Astrocyte (in vitro differentiated cells and primary cell): ENCODE results near the gene ZBTB12. TPM values are rescaled to one million over a fixed set of nuclear protein-coding genes. Genes with fewer than 3 reads are reported as not detected.
"Not testable (repeated sequence)": the region's sequence is repeated elsewhere in the genome, so short reads cannot be mapped to it uniquely, and the experiment has no call there.

ENCODE experiments used
- DNase-seq: peaks from one replicate; pipeline ENCODE4 v3.0.0-alpha.2; 2010; ENCODE audit warnings: low read depth
- FAIRE-seq: peaks from 2 replicates; lab custom pipeline; 2011; peaks lifted over from hg19 to GRCh38; lab: Jason Lieb, UNC
- H2AFZ ChIP-seq: 2 replicates; pipeline ENCODE4 v1.6.0; 2012; ENCODE audit warnings: low read depth, low read length, inconsistent platforms
- H3K27ac ChIP-seq: 2 replicates; pipeline ENCODE4 v1.5.1; 2011; ENCODE audit warnings: low read depth, low read length, inconsistent platforms
- H3K27me3 ChIP-seq: 2 replicates; pipeline ENCODE4 v1.6.0; 2011; ENCODE audit warnings: low read length, inconsistent platforms; ENCODE audit not compliant: insufficient read depth
- H3K36me3 ChIP-seq: 2 replicates; pipeline ENCODE4 v1.5.1; 2011; ENCODE audit warnings: low read length, inconsistent platforms; ENCODE audit not compliant: insufficient read depth
- H3K4me1 ChIP-seq: 2 replicates; pipeline ENCODE4 v1.5.1; 2011; ENCODE audit warnings: low read length, inconsistent platforms; ENCODE audit not compliant: insufficient read depth
- H3K4me2 ChIP-seq: 2 replicates; pipeline ENCODE4 v1.6.0; 2012; ENCODE audit warnings: low read length, inconsistent platforms
- H3K4me3 ChIP-seq: 2 replicates; pipeline ENCODE4 v1.5.1; 2011; ENCODE audit warnings: low read depth, mild to moderate bottlenecking, low read length, inconsistent platforms; ENCODE audit not compliant: insufficient read depth
- H3K79me2 ChIP-seq: 2 replicates; pipeline ENCODE4 v1.6.0; 2012; ENCODE audit warnings: mild to moderate bottlenecking, low read length, inconsistent platforms; ENCODE audit not compliant: insufficient read depth
- H3K9ac ChIP-seq: 2 replicates; pipeline ENCODE4 v1.6.0; 2012; ENCODE audit warnings: mild to moderate bottlenecking, low read length, inconsistent platforms
- H3K9me3 ChIP-seq: 2 replicates; pipeline ENCODE4 v1.5.1; 2012; ENCODE audit warnings: low read depth, mild to moderate bottlenecking, low read length, inconsistent platforms; ENCODE audit not compliant: insufficient read depth
- H4K20me1 ChIP-seq: 2 replicates; pipeline ENCODE4 v1.6.0; 2012; ENCODE audit warnings: low read length, inconsistent platforms; ENCODE audit not compliant: insufficient read depth
- H3K27ac Mint-ChIP-seq: one replicate; pipeline ENCODE4 v1.8.0; 2021; ENCODE audit warnings: mild to moderate bottlenecking, mixed read lengths; ENCODE audit not compliant: unreplicated experiment
- H3K27me3 Mint-ChIP-seq: one replicate; pipeline ENCODE4 v1.8.0; 2021; ENCODE audit warnings: low read depth, mixed read lengths; ENCODE audit not compliant: unreplicated experiment
- H3K36me3 Mint-ChIP-seq: one replicate; pipeline ENCODE4 v1.8.0; 2021; ENCODE audit warnings: low read depth, mixed read lengths; ENCODE audit not compliant: unreplicated experiment
- H3K4me1 Mint-ChIP-seq: one replicate; pipeline ENCODE4 v1.8.0; 2021; ENCODE audit warnings: low read depth, mixed read lengths; ENCODE audit not compliant: unreplicated experiment
- H3K4me3 Mint-ChIP-seq: one replicate; pipeline ENCODE4 v1.8.0; 2021; ENCODE audit warnings: mild to moderate bottlenecking, moderate library complexity, mixed read lengths; ENCODE audit not compliant: unreplicated experiment
- H3K9me3 Mint-ChIP-seq: one replicate; pipeline ENCODE4 v1.8.0; 2021; ENCODE audit warnings: mild to moderate bottlenecking, mixed read lengths; ENCODE audit not compliant: unreplicated experiment
- EZH2 ChIP-seq: IDR thresholded peaks from 2 replicates; pipeline ENCODE4 v1.6.1; 2012; ENCODE audit warnings: mild to moderate bottlenecking, low read length, inconsistent platforms; ENCODE audit not compliant: insufficient read depth
- total RNA-seq: library from RNA; stranded (reverse); gene quantifications from 2 replicates; pipeline ENCODE4 v1.2.1, GENCODE V29; 2021
- TF ChIP-seq, protein P1 (sequence below): IDR thresholded peaks from 2 replicates; pipeline ENCODE4 v1.5.1; 2011; ENCODE audit warnings: low read depth, mild to moderate bottlenecking, inconsistent platforms, low read length, moderate library complexity; ENCODE audit not compliant: insufficient read depth

The ZBTB12 gene
- total RNA-seq, 1 donor from 2014 or later, result 4.6 TPM

DNA sequence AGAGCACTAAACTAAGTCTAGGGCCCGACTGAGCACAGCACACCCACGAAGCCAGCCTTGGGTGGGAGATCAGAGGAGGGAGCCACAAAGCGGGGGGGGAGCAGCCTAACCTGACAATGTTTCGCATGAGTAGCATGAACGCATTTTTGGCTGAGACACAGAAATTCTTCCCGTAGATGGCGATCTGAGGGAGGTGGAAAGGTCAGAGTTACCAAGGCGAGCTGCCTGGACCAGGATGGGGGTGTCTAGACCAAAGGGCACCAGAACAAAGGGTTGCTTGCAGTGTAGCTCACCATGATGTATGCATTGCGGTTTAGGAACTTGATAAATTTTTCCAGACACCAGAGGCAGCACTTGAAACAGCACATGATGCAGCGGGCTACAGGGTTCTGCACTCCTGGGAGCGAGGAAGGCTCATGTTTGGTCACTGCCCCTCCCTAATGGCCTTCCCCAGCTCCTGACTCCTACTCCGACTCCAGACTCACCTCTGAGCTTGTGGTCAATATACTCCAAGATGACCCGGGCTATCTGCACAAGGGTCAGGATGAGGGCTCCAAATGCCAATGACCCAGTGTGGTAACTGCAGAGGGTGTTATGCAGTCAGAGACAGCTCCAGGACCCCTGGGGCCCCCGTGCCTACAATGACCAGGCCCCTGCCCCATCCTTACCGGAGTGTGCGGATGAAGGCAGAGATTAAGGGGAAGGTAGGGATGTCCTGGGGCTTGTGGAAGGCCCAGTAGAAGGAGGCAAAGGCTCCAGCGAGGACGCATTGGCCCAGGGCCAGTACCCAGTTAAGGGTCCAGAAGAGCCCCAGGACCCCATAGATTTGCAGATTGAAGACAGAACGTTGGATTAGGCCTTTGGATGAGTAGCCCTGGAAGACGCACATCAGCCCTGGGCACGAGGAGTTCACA is 36.4 kb downstream of the ZBTB12 start:
- H3K4me2 ChIP-seq, result no peak overlapping the region
- Mint-ChIP-seq H3K27ac (no peak overlapping the region), H3K27me3 (no peaks in the 10 kb centered on the region), H3K4me1 (peaks cover 7% of the 10 kb centered on the region), H3K4me3 (no peak overlapping the region), H3K9me3 (no peaks in the 10 kb centered on the region), H3K36me3 (peaks cover 5% of the 10 kb centered on the region)
- DNase-seq (peak; percentile 11), FAIRE-seq (no peak)
- H3K9ac ChIP-seq, result no peak overlapping the region
- no peak overlapping the region for H3K4me3 ChIP-seq
- H3K27ac ChIP-seq, result no peak overlapping the region
- H3K79me2 ChIP-seq, result peaks cover 13% of the 10 kb centered on the region
- TF ChIP-seq, protein P1, sequence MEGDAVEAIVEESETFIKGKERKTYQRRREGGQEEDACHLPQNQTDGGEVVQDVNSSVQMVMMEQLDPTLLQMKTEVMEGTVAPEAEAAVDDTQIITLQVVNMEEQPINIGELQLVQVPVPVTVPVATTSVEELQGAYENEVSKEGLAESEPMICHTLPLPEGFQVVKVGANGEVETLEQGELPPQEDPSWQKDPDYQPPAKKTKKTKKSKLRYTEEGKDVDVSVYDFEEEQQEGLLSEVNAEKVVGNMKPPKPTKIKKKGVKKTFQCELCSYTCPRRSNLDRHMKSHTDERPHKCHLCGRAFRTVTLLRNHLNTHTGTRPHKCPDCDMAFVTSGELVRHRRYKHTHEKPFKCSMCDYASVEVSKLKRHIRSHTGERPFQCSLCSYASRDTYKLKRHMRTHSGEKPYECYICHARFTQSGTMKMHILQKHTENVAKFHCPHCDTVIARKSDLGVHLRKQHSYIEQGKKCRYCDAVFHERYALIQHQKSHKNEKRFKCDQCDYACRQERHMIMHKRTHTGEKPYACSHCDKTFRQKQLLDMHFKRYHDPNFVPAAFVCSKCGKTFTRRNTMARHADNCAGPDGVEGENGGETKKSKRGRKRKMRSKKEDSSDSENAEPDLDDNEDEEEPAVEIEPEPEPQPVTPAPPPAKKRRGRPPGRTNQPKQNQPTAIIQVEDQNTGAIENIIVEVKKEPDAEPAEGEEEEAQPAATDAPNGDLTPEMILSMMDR, result no peak
- no peak for TF ChIP-seq EZH2
- H3K9me3 ChIP-seq, result no peaks in the 10 kb centered on the region
- no peak overlapping the region for H2AFZ ChIP-seq
- H3K4me1 ChIP-seq, result peaks cover 7% of the 10 kb centered on the region
- H4K20me1 ChIP-seq, result peaks cover 10% of the 10 kb centered on the region
- H3K36me3 ChIP-seq, result no peaks in the 10 kb centered on the region
- H3K27me3 ChIP-seq, result no peaks in the 10 kb centered on the region

DNA sequence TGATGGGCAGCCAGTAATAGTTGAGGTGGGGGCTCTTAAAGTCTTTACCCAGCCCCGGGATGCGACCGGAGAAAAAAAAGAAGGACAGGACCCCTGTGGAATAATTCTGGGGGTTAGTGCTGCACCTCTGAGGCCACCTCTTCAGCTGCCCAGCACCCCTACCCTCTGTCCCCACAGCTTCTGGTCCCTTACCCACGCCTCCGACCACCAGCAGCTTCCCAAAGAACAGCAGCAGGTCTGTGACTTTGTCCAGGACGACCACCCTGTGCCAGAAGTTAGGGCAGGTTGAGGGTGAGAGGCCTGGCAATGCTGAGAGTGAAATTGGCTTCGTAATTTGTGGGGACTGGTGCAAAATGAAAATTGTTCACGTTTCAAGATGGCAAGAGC is 37.1 kb downstream of the ZBTB12 start:
- no peak overlapping the region for H3K9ac ChIP-seq
- FAIRE-seq, result no peak
- Mint-ChIP-seq H3K9me3 (no peaks in the 10 kb centered on the region), H3K4me3 (no peak overlapping the region), H3K36me3 (peaks cover 5% of the 10 kb centered on the region), H3K4me1 (peaks cover 7% of the 10 kb centered on the region), H3K27ac (no peak overlapping the region), H3K27me3 (no peaks in the 10 kb centered on the region)
- no peak overlapping the region for H2AFZ ChIP-seq
- H3K36me3 ChIP-seq, result no peaks in the 10 kb centered on the region
- no peak overlapping the region for H3K4me2 ChIP-seq
- no peak overlapping the region for H3K4me3 ChIP-seq
- no peaks in the 10 kb centered on the region for H3K27me3 ChIP-seq
- H3K9me3 ChIP-seq, result no peaks in the 10 kb centered on the region
- H3K79me2 ChIP-seq, result peaks cover 13% of the 10 kb centered on the region
- peaks cover 10% of the 10 kb centered on the region for H4K20me1 ChIP-seq
- no peak for TF ChIP-seq EZH2
- TF ChIP-seq, protein P1, result no peak
- H3K27ac ChIP-seq, result no peak overlapping the region
- peaks cover 7% of the 10 kb centered on the region for H3K4me1 ChIP-seq
- no peak for DNase-seq

DNA sequence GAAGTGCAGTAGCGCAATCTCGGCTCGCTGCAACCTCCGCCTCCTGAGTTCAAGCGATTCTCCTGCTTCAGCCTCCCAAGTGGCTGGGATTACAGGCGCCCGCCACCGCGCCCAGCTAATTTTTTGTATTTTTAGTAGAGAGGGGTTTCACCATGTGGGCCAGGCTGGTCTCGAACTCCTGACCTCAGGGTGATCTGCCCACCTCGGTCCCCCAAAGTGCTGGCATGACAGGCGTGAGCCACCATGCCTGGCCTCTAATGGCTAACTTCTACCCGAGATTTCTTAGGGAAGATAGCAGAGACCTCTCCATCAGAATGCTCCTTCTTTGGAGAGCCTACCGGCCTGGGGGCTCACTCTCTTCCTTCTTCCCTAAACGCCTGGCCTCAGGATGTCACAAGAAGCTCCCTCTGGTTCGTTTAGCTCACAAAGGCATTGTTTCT is 37.7 kb downstream of the ZBTB12 start:
- Histone ChIP-seq H3K4me3 (peak overlapping the region; percentile 75), H3K4me2 (peak overlapping the region; percentile 88), H3K79me2 (peaks cover 13% of the 10 kb centered on the region), H3K9ac (peak overlapping the region; percentile 67), H4K20me1 (peaks cover 10% of the 10 kb centered on the region), H2AFZ (peak overlapping the region; percentile 90)
- not testable (repeated sequence) for H3K27me3 Mint-ChIP-seq, H3K36me3 Mint-ChIP-seq, H3K9me3 ChIP-seq, H3K9me3 Mint-ChIP-seq, H3K4me1 ChIP-seq, H3K27ac ChIP-seq, H3K36me3 ChIP-seq, FAIRE-seq, H3K4me1 Mint-ChIP-seq, DNase-seq, H3K27me3 ChIP-seq
- peak overlapping the region; percentile 95 for H3K27ac Mint-ChIP-seq
- peak overlapping the region; percentile 95 for H3K4me3 Mint-ChIP-seq
